ENCODE data around the gene CSK.

DNA sequence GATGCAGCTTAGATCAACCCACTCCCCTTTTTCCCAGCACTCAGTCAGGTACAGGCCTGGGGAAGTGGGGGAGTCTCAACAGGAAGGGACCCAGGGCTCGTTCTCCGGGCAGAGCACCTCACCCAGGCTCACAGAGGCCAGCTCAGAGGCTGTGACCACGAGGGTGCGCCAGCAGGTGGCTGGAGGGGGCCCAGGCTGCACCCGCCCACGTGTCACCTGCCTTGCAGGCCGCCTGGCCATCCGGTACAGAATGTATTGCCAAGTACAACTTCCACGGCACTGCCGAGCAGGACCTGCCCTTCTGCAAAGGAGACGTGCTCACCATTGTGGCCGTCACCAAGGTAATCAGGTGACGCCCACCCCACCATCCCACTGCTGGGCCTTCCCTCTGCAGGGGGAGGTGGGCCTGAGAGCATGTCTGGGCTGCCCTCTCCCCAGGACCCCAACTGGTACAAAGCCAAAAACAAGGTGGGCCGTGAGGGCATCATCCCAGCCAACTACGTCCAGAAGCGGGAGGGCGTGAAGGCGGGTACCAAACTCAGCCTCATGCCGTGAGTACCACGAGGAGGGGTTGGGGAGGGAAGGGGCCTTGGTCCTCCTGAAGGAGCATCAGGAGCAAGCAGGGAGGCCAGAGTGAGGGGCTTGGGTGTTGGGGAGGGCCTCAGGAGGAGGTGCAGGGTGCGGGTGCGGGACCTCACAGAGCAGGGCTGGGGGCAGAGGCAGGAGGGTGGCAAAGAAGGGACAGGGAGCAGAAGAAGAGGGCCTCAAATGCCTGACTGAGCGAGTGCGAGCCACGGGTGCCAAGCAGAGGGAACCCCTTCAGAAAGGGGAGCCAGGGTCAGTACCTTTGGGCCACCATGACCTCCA is 16.7 kb downstream of the CSK start:
- TF ChIP-seq, protein P1, sequence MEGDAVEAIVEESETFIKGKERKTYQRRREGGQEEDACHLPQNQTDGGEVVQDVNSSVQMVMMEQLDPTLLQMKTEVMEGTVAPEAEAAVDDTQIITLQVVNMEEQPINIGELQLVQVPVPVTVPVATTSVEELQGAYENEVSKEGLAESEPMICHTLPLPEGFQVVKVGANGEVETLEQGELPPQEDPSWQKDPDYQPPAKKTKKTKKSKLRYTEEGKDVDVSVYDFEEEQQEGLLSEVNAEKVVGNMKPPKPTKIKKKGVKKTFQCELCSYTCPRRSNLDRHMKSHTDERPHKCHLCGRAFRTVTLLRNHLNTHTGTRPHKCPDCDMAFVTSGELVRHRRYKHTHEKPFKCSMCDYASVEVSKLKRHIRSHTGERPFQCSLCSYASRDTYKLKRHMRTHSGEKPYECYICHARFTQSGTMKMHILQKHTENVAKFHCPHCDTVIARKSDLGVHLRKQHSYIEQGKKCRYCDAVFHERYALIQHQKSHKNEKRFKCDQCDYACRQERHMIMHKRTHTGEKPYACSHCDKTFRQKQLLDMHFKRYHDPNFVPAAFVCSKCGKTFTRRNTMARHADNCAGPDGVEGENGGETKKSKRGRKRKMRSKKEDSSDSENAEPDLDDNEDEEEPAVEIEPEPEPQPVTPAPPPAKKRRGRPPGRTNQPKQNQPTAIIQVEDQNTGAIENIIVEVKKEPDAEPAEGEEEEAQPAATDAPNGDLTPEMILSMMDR (IDR thresholded peaks at IDR 0.05; ENCODE audit: low read depth, low read length, poor library complexity, severe bottlenecking), result no peak
- no peak for TF ChIP-seq EZH2phosphoT487 (IDR thresholded peaks at IDR 0.05; ENCODE audit: borderline replicate concordance, low read length)

Data from DOHH2 (cell line).